ENCODE data around the gene ZCCHC4.
A peak's percentile ranks its signal among the peaks of the same experiment; 100 is the strongest.
"Not testable (repeated sequence)": the region's sequence is repeated elsewhere in the genome, so short reads cannot be mapped to it uniquely, and the experiment has no call there.

The ZCCHC4 gene

DNA sequence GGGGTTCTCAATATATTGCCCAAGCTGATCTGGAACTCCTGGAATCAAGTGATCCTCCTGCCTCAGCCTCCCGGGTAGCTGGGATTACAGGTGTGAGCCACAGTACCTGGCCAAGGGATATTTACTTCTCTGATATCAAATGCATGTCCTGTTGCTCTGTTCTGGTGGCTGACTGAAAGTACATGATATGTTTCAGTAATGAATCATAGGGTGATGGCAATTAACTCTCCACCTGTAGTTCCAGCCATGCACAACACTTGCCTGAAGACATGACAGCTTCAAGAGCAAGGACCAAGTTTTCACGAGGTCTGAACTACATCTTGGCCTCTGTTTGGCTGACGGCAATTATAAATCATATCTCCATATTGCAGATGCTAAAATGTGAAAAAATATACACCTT is 9.1 kb downstream of the ZCCHC4 start:
- no peak for ATAC-seq
- DNase-seq: no peak

DNA sequence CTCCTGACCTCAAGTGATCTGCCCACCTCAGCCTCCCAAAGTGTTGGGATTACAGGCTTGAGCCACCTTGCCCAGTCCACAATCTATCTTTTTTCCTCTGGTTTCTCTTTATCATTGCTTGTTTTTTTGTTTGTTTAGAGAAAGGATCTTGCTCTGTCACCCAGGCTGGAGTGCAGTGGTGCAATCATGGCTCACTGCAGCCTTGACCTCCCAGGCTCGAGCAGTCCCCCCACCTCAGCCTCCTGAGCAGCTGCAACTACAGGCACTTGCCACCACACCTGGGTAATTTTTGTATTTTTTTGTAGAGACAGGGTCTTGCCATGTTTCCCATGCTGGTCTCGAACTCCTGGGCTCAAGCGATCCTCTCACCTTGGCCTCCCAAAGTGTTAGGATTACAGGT is 15.9 kb downstream of the ZCCHC4 start:
- not testable (repeated sequence) for ATAC-seq, DNase-seq

- DNase-seq: no peak
Observed at GRCh38 chr4:25330335-25330734, 17.8 kb downstream of the ZCCHC4 start.

DNA sequence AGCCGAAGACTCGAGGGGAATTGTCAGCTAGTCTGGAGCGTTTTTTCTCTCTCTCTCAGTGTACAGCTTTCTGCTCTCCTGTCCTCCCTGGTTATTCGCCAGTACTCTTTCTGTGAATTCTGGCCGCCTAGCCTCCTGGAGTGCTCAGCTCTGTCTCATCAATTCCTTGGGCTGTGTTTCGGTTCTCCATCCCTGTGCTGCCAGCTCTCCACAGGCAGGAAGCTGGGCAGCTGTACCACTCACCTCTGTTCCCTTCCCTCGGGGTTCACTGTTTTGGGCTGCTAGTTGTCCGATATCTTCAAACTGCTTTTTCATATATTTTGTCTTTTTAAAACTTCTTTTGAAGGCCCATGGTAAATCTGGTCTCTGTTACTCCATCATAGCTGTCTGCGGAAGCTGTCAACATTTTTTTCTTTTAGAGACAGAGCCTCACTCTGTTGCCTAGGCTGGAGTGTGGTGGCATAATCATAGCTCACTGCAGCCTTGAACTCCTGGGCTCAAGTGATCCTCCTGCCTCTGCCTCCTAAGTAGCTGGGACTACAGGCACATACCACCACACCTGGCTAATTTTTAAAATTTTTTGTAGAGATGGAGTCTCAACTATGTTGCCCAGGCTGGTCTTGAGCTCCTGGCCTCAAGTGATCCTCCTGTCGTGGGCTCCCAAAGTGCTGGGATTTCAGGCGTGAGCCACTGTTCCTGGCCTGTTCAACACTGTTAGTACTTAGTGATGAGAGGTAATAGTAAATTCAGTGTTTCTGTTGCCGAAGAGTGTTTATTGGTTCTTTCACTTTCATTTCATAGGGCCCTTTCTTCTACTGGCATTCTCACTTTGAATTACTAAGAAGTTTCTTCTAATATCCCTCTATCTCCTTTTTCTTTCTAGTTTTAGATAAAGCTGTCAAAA is 18.6 kb downstream of the ZCCHC4 start:
- DNase-seq (no peak), ATAC-seq (no peak)

More at GRCh38 chr4:25330335-25330734, 17.8 kb downstream of the ZCCHC4 start:
- ATAC-seq: no peak

DNA sequence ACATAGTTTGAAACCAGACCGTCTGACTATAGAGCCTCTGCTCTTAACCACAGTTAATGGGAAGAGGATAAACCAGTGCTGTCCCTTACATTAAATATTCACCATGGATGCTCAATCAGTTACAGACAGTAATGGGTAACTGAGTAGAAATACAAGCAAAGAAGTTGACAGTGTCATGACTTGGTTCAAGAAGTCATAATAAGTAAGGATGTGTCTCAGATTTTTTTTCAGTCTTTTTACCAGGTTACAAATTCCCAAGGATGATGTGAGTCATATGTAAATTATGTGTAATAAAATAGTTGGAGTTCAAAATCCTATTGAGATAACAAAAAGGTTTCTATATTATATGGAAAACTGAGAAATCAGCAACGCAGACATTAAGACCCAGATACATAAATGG is 31.1 kb downstream of the ZCCHC4 start:
- DNase-seq (no peak), ATAC-seq (no peak)

DNA sequence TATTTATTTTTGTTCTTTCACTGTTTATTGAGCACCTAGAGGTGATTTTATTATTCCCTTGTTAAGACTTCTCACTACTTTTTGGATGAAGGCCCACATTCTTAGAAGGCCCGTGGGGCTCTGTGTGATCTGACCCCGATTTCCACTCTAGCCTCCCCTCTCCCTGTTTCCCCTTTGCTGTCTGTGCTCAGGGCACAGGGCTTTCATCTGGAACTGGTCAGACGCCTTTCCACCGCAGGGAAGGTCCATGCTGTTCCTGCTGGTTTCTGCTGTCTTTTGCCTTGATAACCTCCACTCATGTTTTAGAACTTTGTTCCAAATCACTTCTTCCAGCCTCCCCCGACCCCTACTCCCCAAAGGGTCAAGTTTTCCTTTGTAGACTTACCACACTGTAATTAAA is 33.2 kb downstream of the ZCCHC4 start:
- no peak for DNase-seq
- no peak for ATAC-seq

- DNase-seq: no peak
Observed at GRCh38 chr4:25346913-25347312, 34.3 kb downstream of the ZCCHC4 start.

GRCh38 chr4:25347473-25347872 is 34.9 kb downstream of the ZCCHC4 start:
- ATAC-seq: no peak
- DNase-seq: no peak

More at GRCh38 chr4:25346913-25347312, 34.3 kb downstream of the ZCCHC4 start:
- ATAC-seq: peak; percentile 84

GRCh38 chr4:25347971-25348370 is 35.4 kb downstream of the ZCCHC4 start:
- ATAC-seq: no peak
- no peak for DNase-seq

- DNase-seq: no peak
- no peak for ATAC-seq
Observed at GRCh38 chr4:25350561-25350960, 38.0 kb downstream of the ZCCHC4 start.

- ATAC-seq: no peak
- DNase-seq: no peak
Observed at GRCh38 chr4:25351777-25352416, 39.3 kb downstream of the ZCCHC4 start.

GRCh38 chr4:25356068-25356467 is 43.5 kb downstream of the ZCCHC4 start:
- DNase-seq (no peak), ATAC-seq (no peak)

DNA sequence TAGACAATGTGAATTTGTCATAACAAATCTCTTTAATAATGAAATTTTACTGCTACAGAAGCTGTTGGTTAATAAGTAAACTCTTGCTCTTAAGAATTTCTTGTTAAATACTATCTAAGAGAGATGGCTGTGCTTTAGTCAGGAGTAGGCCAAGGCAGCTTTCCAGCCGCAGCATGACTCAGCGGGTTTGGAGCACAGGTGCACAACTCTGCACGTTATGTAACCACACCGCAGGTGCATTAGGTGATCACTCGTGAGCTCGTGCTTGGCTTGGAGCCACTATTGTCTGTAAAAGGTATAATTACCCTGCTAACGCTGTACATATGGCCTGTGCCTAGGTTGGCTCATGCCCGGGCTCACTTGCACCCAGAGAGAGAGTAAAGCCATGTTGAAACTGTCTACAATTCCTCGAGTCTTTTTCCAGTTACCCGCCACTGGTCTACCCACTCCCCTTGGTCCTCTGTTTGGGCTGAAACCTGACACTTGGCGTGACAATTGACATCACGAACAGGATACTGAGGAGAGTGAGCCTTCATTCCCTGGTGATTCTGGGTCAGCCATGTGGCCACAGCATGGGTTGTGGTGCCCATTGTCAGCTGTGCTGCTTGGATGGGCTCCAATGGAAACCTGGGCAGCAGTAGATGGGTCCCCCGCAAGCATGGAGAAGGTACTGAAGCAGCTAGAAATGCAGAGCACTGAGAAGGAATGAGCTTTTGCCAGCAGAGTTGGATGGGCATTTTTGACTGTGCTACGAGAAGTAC is 46.1 kb downstream of the ZCCHC4 start:
- ATAC-seq (no peak), DNase-seq (no peak)

GRCh38 chr4:25361253-25361652 is 48.7 kb downstream of the ZCCHC4 start:
- DNase-seq (no peak), ATAC-seq (no peak)

DNA sequence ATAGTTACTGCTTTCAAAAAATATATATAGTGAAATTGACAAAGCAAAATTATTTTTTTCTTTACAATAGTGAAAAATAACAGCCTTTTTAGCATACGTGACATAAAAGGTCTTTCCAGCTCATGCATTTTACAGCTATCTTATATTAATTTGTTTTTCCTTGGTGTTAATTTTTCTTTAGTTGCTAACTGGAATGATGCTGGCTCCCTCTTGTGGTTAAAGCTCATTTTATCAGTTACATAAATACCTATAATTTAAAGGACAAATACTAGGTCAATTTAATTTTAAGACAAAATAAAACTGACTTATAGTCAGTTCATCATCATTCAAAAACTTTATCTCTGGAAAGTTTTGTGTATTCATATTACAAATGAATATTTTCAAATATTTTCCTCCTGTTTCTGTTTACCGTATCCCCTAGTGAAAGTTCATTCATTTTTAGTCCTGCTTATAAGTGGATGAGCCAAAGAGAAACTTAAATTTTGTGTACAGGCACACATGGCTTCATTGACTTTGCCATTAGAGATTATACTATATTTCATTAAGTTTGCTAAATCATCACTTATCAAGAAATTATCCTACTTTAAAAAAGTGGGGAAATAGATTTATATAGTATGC is 54.5 kb downstream of the ZCCHC4 start:
- no peak for DNase-seq
- ATAC-seq: no peak

- ATAC-seq (no peak), DNase-seq (no peak)
Observed at GRCh38 chr4:25367877-25368276, 55.3 kb downstream of the ZCCHC4 start.

DNA sequence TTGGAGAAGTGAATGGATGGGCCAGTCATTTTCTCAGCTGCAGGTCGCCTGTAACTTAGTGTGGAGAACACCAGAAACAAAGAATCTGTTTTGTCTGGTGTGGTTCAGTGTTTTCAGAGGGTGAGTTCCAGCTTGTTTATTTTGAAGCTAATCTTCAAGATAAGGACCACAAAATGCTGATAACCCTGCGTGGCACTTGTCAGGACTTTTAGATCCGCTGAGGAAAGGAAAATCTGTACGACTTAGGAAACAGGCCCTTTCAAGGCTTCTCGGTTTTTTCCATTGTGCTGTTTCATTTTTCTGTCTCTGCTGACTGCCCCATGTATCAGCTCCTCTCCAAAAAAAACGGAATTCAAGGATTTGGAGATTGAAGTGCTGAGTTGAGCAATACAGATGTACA is 55.7 kb downstream of the ZCCHC4 start:
- DNase-seq (no peak), ATAC-seq (no peak)

DNA sequence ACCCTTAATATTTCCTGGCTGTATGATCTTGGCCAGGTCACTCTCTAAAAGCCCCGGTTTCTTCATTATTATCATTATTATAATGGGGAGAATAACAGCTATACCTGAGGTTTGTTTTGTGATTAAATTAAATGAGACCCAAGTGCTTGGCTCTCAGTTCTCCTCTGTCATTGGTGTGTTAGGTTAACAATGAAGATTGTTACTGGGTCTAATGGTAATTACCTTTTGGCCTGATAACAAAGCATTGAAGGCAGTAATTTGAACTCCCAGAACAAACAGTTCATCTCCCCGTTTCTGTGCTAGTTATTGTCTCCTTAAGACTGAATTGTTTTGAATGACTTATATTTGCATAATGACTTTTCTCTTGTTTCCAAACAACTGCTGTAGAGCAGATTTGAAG is 57.7 kb downstream of the ZCCHC4 start:
- no peak for ATAC-seq
- no peak for DNase-seq

DNA sequence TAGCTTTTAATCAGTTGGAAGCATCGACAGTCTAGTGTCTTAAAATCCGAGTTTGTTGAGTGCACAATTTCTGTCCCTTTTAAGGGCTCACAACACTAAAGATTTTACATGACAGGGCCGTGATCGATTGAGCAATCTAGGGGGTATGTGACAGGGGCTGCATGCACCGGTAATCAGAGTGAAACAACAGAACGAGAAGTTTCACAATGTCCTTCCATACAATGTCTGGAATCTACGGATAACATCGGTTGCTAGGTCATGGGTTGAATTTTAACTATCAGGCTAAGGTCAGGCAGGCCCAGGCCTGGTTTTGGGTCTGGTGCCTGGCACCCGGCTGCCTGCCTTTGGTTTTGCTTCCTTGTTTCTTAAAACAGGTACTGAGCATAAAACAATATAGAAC is 60.0 kb downstream of the ZCCHC4 start:
- ATAC-seq, DNase-seq: not testable (repeated sequence)

DNA sequence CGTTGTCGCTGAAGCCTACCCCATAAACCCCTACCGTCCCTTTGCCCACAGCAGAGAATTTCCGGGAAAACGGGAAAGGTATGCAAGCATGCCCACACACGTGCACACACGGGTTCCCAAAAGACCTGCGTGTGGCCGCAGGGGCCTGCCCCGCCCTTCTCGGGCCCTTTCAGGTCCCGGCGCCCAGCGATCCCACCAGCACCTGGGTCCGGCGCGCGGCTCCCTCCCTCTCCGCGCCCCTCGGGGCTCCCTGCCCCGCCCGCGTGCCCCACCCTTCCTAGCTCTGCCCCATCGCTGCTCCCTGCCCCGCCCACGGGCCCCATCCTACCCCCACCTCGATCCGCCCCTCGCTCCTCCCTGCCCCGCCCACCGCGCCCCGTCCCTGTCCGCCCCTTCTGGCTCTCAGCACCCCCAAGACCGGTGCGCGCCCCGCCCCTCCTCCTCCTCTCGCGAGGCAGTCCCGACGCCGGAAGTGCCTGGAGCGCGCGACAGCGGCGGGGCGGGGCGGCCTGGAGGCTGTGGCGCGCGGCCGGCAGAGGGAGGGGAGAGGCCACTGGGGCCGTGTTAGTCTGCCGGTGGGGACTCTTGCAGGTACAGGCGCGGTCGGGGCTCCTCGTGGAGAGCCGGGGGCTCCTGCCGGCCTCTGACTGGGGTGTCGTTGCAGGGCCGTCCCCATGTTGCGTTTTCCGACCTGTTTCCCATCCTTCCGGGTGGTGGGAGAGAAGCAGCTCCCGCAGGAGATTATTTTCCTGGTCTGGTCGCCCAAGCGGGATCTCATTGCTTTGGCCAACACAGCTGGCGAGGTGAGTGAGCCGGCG is 64.4 kb downstream of the ZCCHC4 start, which contains the start of gene ANAPC4:
ANAPC4 (plus strand) TSS at position 510 of the 818 bp plus-strand sequence; CDS start at position 675, 165 bp downstream.
- ATAC-seq (peak; percentile 99), DNase-seq (peak; percentile 100)

Measured in stimulated activated naive CD8-positive, alpha-beta T cell treated with anti-CD3 and anti-CD28 coated beads, Interleukin-15, Interleukin-2, amounts not matched to agents 100 U/mL and 50 U/mL, for 24 hours (primary cell).